ENCODE measurements around the gene RFWD3.
"Not testable (repeated sequence)": the region's sequence is repeated elsewhere in the genome, so short reads cannot be mapped to it uniquely, and the experiment has no call there.

Gene RFWD3

DNA sequence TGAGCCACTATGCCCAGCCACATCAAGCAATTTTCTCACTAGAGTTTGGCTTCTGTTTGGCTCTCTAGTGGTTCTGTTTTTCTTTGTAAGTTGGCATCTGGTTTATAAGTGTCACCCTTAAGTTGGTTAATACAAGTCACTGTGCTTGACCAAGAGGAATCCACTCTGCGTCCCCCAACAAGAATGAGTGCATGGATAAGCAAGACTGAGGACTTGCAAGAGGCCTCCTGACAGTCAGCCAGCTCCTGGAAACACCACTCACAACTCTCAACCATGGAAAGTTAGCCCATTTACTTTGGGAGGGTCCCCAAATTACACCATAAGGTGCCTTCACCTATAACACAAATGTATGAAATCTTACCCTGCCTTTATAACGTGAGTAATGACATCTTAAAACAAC is 7.6 kb downstream of the RFWD3 start:
- POLR2A ChIA-PET: no interaction called here
- CTCF ChIA-PET: no interaction called here
- no peak for DNase-seq (ENCODE audit: extremely low spot score)
- TF ChIP-seq HDGF (IDR thresholded peaks at IDR 0.05; ENCODE audit: borderline replicate concordance) (no peak), ZNF384 (IDR thresholded peaks at IDR 0.05) (no peak), FOXK2 (IDR thresholded peaks at IDR 0.05) (no peak), ELF4 (IDR thresholded peaks at IDR 0.05) (no peak), FOXA1 (IDR thresholded peaks at IDR 0.05) (no peak), CTBP1 (IDR thresholded peaks at IDR 0.05; ENCODE audit: borderline replicate concordance) (no peak), FOXM1 (IDR thresholded peaks at IDR 0.05; ENCODE audit: borderline replicate concordance) (no peak), L3MBTL2 (conservative IDR thresholded peaks at IDR 0.05) (no peak), NFRKB (IDR thresholded peaks at IDR 0.05) (no peak), LEF1 (IDR thresholded peaks at IDR 0.05; ENCODE audit: borderline replicate concordance) (no peak), SUZ12 (IDR thresholded peaks at IDR 0.05) (no peak), BHLHE40 (IDR thresholded peaks at IDR 0.05; ENCODE audit: borderline replicate concordance) (no peak), PKNOX1 (IDR thresholded peaks at IDR 0.05) (no peak), ARNT (IDR thresholded peaks at IDR 0.05) (no peak), SP1 (IDR thresholded peaks at IDR 0.05) (no peak), TARDBP (IDR thresholded peaks at IDR 0.05) (no peak)

GRCh38 chr16:74657870-74658642 is 8.6 kb downstream of the RFWD3 start:
- TF ChIP-seq HDGF (IDR thresholded peaks at IDR 0.05; ENCODE audit: borderline replicate concordance) (no peak), LEF1 (IDR thresholded peaks at IDR 0.05; ENCODE audit: borderline replicate concordance) (no peak), TARDBP (IDR thresholded peaks at IDR 0.05) (no peak), ZNF384 (IDR thresholded peaks at IDR 0.05) (no peak)
- ChIA-PET POLR2A (interaction anchor here (1.2 kb wide), 1 partner anchor 9 kb away, joined by 4 read pairs; the partner anchor contains the start of gene RFWD3), CTCF (no interaction called here)

GRCh38 chr16:74654536-74655050 is 12.1 kb downstream of the RFWD3 start:
- TF ChIP-seq NFRKB (IDR thresholded peaks at IDR 0.05) (no peak), L3MBTL2 (conservative IDR thresholded peaks at IDR 0.05) (no peak), FOXM1 (IDR thresholded peaks at IDR 0.05; ENCODE audit: borderline replicate concordance) (no peak), FOXA1 (IDR thresholded peaks at IDR 0.05) (no peak), FOXK2 (IDR thresholded peaks at IDR 0.05) (no peak), LEF1 (IDR thresholded peaks at IDR 0.05; ENCODE audit: borderline replicate concordance) (no peak), SUZ12 (IDR thresholded peaks at IDR 0.05) (no peak), ZNF384 (IDR thresholded peaks at IDR 0.05) (no peak), TARDBP (IDR thresholded peaks at IDR 0.05) (no peak), HDGF (IDR thresholded peaks at IDR 0.05; ENCODE audit: borderline replicate concordance) (no peak), CTBP1 (IDR thresholded peaks at IDR 0.05; ENCODE audit: borderline replicate concordance) (no peak), ELF4 (IDR thresholded peaks at IDR 0.05) (no peak), ARNT (IDR thresholded peaks at IDR 0.05) (no peak), PKNOX1 (IDR thresholded peaks at IDR 0.05) (no peak), BHLHE40 (IDR thresholded peaks at IDR 0.05; ENCODE audit: borderline replicate concordance) (no peak), SP1 (IDR thresholded peaks at IDR 0.05) (no peak)
- ChIA-PET POLR2A (interaction anchor here (0.7 to 1.5 kb wide), 2 partner anchors 12 to 359 kb away, joined by 3 to 4 read pairs; partner anchors contain the start of gene RFWD3), CTCF (no interaction called here)
- DNase-seq (ENCODE audit: extremely low spot score): no peak

More at GRCh38 chr16:74657870-74658642, 8.6 kb downstream of the RFWD3 start:
- no peak for DNase-seq (ENCODE audit: extremely low spot score)

- CTCF ChIA-PET; DNase-seq (ENCODE audit: extremely low spot score): not testable (repeated sequence)
These were observed 13.8 kb downstream of the RFWD3 start for GRCh38 chr16:74652883-74653282.

DNA sequence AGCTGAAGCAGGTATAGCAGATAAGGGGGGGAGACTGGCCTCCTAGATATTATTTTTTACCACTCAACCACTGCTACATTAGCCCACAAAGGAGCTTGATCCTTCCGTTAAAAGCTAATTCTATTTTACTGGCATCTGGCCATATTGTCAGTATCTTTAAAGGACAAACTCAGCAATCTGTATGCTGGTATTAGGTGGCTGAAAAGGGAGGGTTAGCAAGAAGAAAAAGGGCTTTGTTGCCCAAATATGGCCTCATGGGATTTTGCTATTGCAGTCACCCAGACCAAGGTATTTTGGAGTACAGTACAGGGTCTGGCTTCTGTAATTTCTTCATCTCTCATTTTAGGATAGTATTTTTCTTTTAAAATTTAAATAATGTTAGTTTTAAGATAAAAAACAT is 14.4 kb downstream of the RFWD3 start:
- no peak for DNase-seq (ENCODE audit: extremely low spot score)
- TF ChIP-seq FOXK2 (IDR thresholded peaks at IDR 0.05) (no peak), CTBP1 (IDR thresholded peaks at IDR 0.05; ENCODE audit: borderline replicate concordance) (no peak), ZNF384 (IDR thresholded peaks at IDR 0.05) (no peak), L3MBTL2 (conservative IDR thresholded peaks at IDR 0.05) (no peak), NFRKB (IDR thresholded peaks at IDR 0.05) (no peak), PKNOX1 (IDR thresholded peaks at IDR 0.05) (no peak), SUZ12 (IDR thresholded peaks at IDR 0.05) (no peak), ARNT (IDR thresholded peaks at IDR 0.05) (no peak), FOXA1 (IDR thresholded peaks at IDR 0.05) (no peak), BHLHE40 (IDR thresholded peaks at IDR 0.05; ENCODE audit: borderline replicate concordance) (no peak), FOXM1 (IDR thresholded peaks at IDR 0.05; ENCODE audit: borderline replicate concordance) (no peak), ELF4 (IDR thresholded peaks at IDR 0.05) (no peak), SP1 (IDR thresholded peaks at IDR 0.05) (no peak), TARDBP (IDR thresholded peaks at IDR 0.05) (no peak), HDGF (IDR thresholded peaks at IDR 0.05; ENCODE audit: borderline replicate concordance) (no peak), LEF1 (IDR thresholded peaks at IDR 0.05; ENCODE audit: borderline replicate concordance) (no peak)
- ChIA-PET POLR2A (interaction anchor here (1.4 kb wide), 1 partner anchor 15 kb away, joined by 4 read pairs; the partner anchor contains the start of gene RFWD3), CTCF (no interaction called here)

More at GRCh38 chr16:74652883-74653282, 13.8 kb downstream of the RFWD3 start:
- POLR2A ChIA-PET: not testable (repeated sequence)

GRCh38 chr16:74651841-74652240 is 14.8 kb downstream of the RFWD3 start:
- DNase-seq (ENCODE audit: extremely low spot score): no peak
- CTCF ChIA-PET: interaction anchor here (0.6 to 1.3 kb wide), 6 partner anchors 12 to 234 kb away, joined by 3 to 4 read pairs (median 3); no protein-coding TSS in a partner anchor
- POLR2A ChIA-PET: interaction anchor here (1.4 kb wide), 1 partner anchor 15 kb away, joined by 4 read pairs; the partner anchor contains the start of gene RFWD3
- TF ChIP-seq PKNOX1 (IDR thresholded peaks at IDR 0.05) (no peak), NFRKB (IDR thresholded peaks at IDR 0.05) (no peak), BHLHE40 (IDR thresholded peaks at IDR 0.05; ENCODE audit: borderline replicate concordance) (no peak), ARNT (IDR thresholded peaks at IDR 0.05) (no peak), CTBP1 (IDR thresholded peaks at IDR 0.05; ENCODE audit: borderline replicate concordance) (no peak), FOXM1 (IDR thresholded peaks at IDR 0.05; ENCODE audit: borderline replicate concordance) (no peak), SUZ12 (IDR thresholded peaks at IDR 0.05) (no peak), TARDBP (IDR thresholded peaks at IDR 0.05) (no peak), SP1 (IDR thresholded peaks at IDR 0.05) (no peak), LEF1 (IDR thresholded peaks at IDR 0.05; ENCODE audit: borderline replicate concordance) (no peak), HDGF (IDR thresholded peaks at IDR 0.05; ENCODE audit: borderline replicate concordance) (no peak), FOXK2 (IDR thresholded peaks at IDR 0.05) (no peak), FOXA1 (IDR thresholded peaks at IDR 0.05) (no peak), L3MBTL2 (conservative IDR thresholded peaks at IDR 0.05) (no peak), ELF4 (IDR thresholded peaks at IDR 0.05) (no peak), ZNF384 (IDR thresholded peaks at IDR 0.05) (no peak)

All from HEK293T (cell line).